HPDE6-E6E7 (cell line): ENCODE data around the gene NUP188.
A peak's percentile ranks its signal among the peaks of the same experiment; 100 is the strongest.
"Not testable (repeated sequence)": the region's sequence is repeated elsewhere in the genome, so short reads cannot be mapped to it uniquely, and the experiment has no call there.

Source experiments
- DNase-seq: peaks from one replicate; pipeline ENCODE4 v3.0.0; 2011; ENCODE audit warnings: missing footprints; ENCODE audit errors: extremely low spot score

Gene NUP188

GRCh38 chr9:128943832-128944620 is 3.5 kb upstream of the NUP188 start:
- no peak for DNase-seq

GRCh38 chr9:128944966-128945365 is 2.5 kb upstream of the NUP188 start:
- not testable (repeated sequence) for DNase-seq

- no peak for DNase-seq
These were observed 1.5 kb upstream of the NUP188 start for GRCh38 chr9:128945798-128946501.

GRCh38 chr9:128946571-128947276 is 775 bp upstream of the NUP188 start:
- DNase-seq = no peak

GRCh38 chr9:128947277-128947526 is 297 bp upstream of the NUP188 start:
- DNase-seq = no peak

- not testable (repeated sequence) for DNase-seq
These were observed 13.9 kb downstream of the NUP188 start for GRCh38 chr9:128961403-128961802.

GRCh38 chr9:128969491-128969890 is 22.0 kb downstream of the NUP188 start:
- DNase-seq = no peak

GRCh38 chr9:128972956-128973355 is 25.5 kb downstream of the NUP188 start:
- DNase-seq = peak; percentile 83

GRCh38 chr9:128979111-128979510 is 31.6 kb downstream of the NUP188 start:
- no peak for DNase-seq

- no peak for DNase-seq
These were observed 36.0 kb downstream of the NUP188 start for GRCh38 chr9:128983536-128983935.

GRCh38 chr9:128986671-128987070 is 39.2 kb downstream of the NUP188 start:
- no peak for DNase-seq

GRCh38 chr9:128987805-128988204 is 40.3 kb downstream of the NUP188 start:
- no peak for DNase-seq

GRCh38 chr9:128992995-128993394 is 45.5 kb downstream of the NUP188 start:
- no peak for DNase-seq

- no peak for DNase-seq
These were observed 48.3 kb downstream of the NUP188 start for GRCh38 chr9:128995791-128996190.

GRCh38 chr9:128998462-128998861 is 51.0 kb downstream of the NUP188 start:
- DNase-seq = no peak

- no peak for DNase-seq
These were observed 52.2 kb downstream of the NUP188 start for GRCh38 chr9:128999581-129000206.

- DNase-seq = no peak
These were observed 54.2 kb downstream of the NUP188 start for GRCh38 chr9:129001504-129002325.

GRCh38 chr9:129002992-129003391 is 55.5 kb downstream of the NUP188 start:
- no peak for DNase-seq

GRCh38 chr9:129004173-129004572 is 56.7 kb downstream of the NUP188 start:
- not testable (repeated sequence) for DNase-seq

- no peak for DNase-seq
These were observed 58.0 kb downstream of the NUP188 start for GRCh38 chr9:129005336-129005997.
